ENCODE results near the gene IFNAR1.

Gene IFNAR1

GRCh38 chr21:33403786-33404585, 79.2 kb downstream of the IFNAR1 start:
- DNase-seq, result peak; percentile 44

- no peak for DNase-seq
Observed at GRCh38 chr21:33406493-33406892, 81.7 kb downstream of the IFNAR1 start.
